Measurements from ENCODE around the gene PEX11G. TPM values are rescaled to one million over a fixed set of nuclear protein-coding genes. Genes with fewer than 3 reads are reported as not detected.
"Not testable (repeated sequence)": the region's sequence is repeated elsewhere in the genome, so short reads cannot be mapped to it uniquely, and the experiment has no call there.

Gene PEX11G
- total and polyA plus RNA-seq, 9 of the 15 experiments (the other 6 are each of a cell fraction or from before 2014, with no cell fraction given) = 0.07 to 3.2 (median 0.70) TPM; not detected in 1

- 78% methylated on average over 6 of the region's 6 CpGs for WGBS (ENCODE audit: insufficient coverage, low coverage, missing lambda C conversion rate)
- H3K4me1 ChIP-seq (replicated peaks in 1 of 2; ENCODE audit: control insufficient read depth in 2 of 2, insufficient read depth in 2 of 2, low read length in 2 of 2); H2AFZ ChIP-seq (ENCODE audit: low read depth, low read length); ATAC-seq; POLR2A ChIA-PET; H3K79me2 ChIP-seq (ENCODE audit: control insufficient read depth, insufficient read depth, low read length); DNase-seq (ENCODE audit: extremely low read depth in 1 of 4, low spot score in 3 of 4); H3K4me2 ChIP-seq (ENCODE audit: insufficient read depth, low read length); in situ Hi-C loops (cut with MboI); BruUV-seq (replicated peaks); FAIRE-seq; H3K4me3 ChIP-seq; intact Hi-C loops (cut with micrococcal nuclease); H3K9me1 ChIP-seq (ENCODE audit: control insufficient read depth, insufficient read depth, low read length); H4K20me1 ChIP-seq (replicated peaks; ENCODE audit: control insufficient read depth, insufficient read depth, low read length); H3K9ac ChIP-seq (ENCODE audit: insufficient read depth in 1 of 2, low read depth in 2 of 2, low read length in 2 of 2); H3K27me3 ChIP-seq (ENCODE audit: control insufficient read depth in 2 of 2, insufficient read depth in 2 of 2, low read length in 2 of 2); CTCF ChIA-PET (ENCODE audit: low intra/inter-chr PET ratio); H3K27ac ChIP-seq (ENCODE audit: extremely low read depth, low read depth, low read length): not testable (repeated sequence)
- Histone ChIP-seq H3K9me3 (replicated peaks; ENCODE audit: control insufficient read depth, insufficient read depth, low read depth, low read length) (peaks cover 15% of the 10 kb centered on the region), H3K36me3 (ENCODE audit: control insufficient read depth, insufficient read depth, low read length) (peaks cover 32% of the 10 kb centered on the region)
- TF ChIP-seq ZNF121 (CRISPR knock-in tag; conservative IDR thresholded peaks at IDR 0.05) = peak; percentile 72
These were observed 39.3 kb downstream of the PEX11G start for GRCh38 chr19:7449391-7450070.

GRCh38 chr19:7447648-7448047 lies 41.2 kb downstream of the PEX11G start:
- H3K9ac ChIP-seq (ENCODE audit: insufficient read depth in 1 of 2, low read depth in 2 of 2, low read length in 2 of 2) = no peak overlapping the region
- DNase-seq (ENCODE audit: extremely low read depth in 1 of 4, low spot score in 3 of 4) (no peak), ATAC-seq (no peak), FAIRE-seq (no peak)
- H3K9me1 ChIP-seq (ENCODE audit: control insufficient read depth, insufficient read depth, low read length) = no peaks in the 10 kb centered on the region
- no peaks in the 10 kb centered on the region; a peak in 1 of 5 replicates for H3K4me1 ChIP-seq (replicated peaks in 1 of 2; ENCODE audit: control insufficient read depth in 2 of 2, insufficient read depth in 2 of 2, low read length in 2 of 2)
- in situ Hi-C loops (cut with MboI) = no loop called here
- POLR2A ChIA-PET = no interaction called here
- TF ChIP-seq IRF1 (CRISPR knock-in tag; IDR thresholded peaks at IDR 0.05; ENCODE audit: borderline replicate concordance) = no peak
- TF ChIP-seq ZNF121 (CRISPR knock-in tag; conservative IDR thresholded peaks at IDR 0.05) = peak; percentile 59
- no peak for TF ChIP-seq RBM39 (optimal IDR thresholded peaks at IDR 0.05; ENCODE audit: low read depth, low read length)
- no peaks in the 10 kb centered on the region for H3K27me3 ChIP-seq (ENCODE audit: control insufficient read depth in 2 of 2, insufficient read depth in 2 of 2, low read length in 2 of 2)
- no peaks in the 10 kb centered on the region for H3K79me2 ChIP-seq (ENCODE audit: control insufficient read depth, insufficient read depth, low read length)
- no peaks in the 10 kb centered on the region for H4K20me1 ChIP-seq (replicated peaks; ENCODE audit: control insufficient read depth, insufficient read depth, low read length)
- H3K4me3 ChIP-seq = no peak overlapping the region
- H3K36me3 ChIP-seq (ENCODE audit: control insufficient read depth, insufficient read depth, low read length) = peaks cover 30% of the 10 kb centered on the region; the same call in 2 of the 3 replicates
- WGBS (ENCODE audit: insufficient coverage, low coverage, missing lambda C conversion rate) = 91% methylated on average over 6 of the region's 6 CpGs
- CTCF ChIA-PET (ENCODE audit: low intra/inter-chr PET ratio) = no interaction called here
- H2AFZ ChIP-seq (ENCODE audit: low read depth, low read length) = no peak overlapping the region
- no peak overlapping the region for H3K4me2 ChIP-seq (ENCODE audit: insufficient read depth, low read length)
- intact Hi-C loops (cut with micrococcal nuclease) = no loop called here
- BruUV-seq (replicated peaks) = no TSS peak
- peaks cover 8% of the 10 kb centered on the region for H3K9me3 ChIP-seq (replicated peaks; ENCODE audit: control insufficient read depth, insufficient read depth, low read depth, low read length)
- no peak overlapping the region for H3K27ac ChIP-seq (ENCODE audit: extremely low read depth, low read depth, low read length)

Data from K562 (cell line).